GM23338 (cell line): ENCODE measurements around the gene SEMA4A. TPM values are rescaled to one million over a fixed set of nuclear protein-coding genes. Genes with fewer than 3 reads are reported as not detected.
A peak's percentile ranks its signal among the peaks of the same experiment; 100 is the strongest.

Experiments
- ATAC-seq: fragments of 200-7000 bp; cut with Tn5 transposase; 3 replicates; pipeline ENCODE4 v1.9.1; 2020
- DNase-seq: peaks from one replicate; pipeline ENCODE4 v3.0.0-alpha.2; 2015; ENCODE audit warnings: low spot score
- H2AFZ ChIP-seq: fragments of 200-600 bp; sonication (generic); 2 replicates; pipeline ENCODE4 v1.8.0; 2016; ENCODE audit warnings: antibody characterized with exemption, mild to moderate bottlenecking, moderate library complexity
- H3F3A ChIP-seq: fragments of 200-600 bp; sonication (generic); replicated peaks from 2 replicates; pipeline ENCODE4 v1.8.0; 2017; ENCODE audit warnings: antibody characterized with exemption, mixed run types, low read depth
- H3K27ac ChIP-seq: fragments of 200-600 bp; sonication (generic); 2 replicates; pipeline ENCODE4 v1.6.1; 2016; ENCODE audit warnings: low read depth
- H3K27me3 ChIP-seq: fragments of 200-600 bp; sonication (generic); 2 replicates; pipeline ENCODE4 v1.8.0; 2016; ENCODE audit warnings: mild to moderate bottlenecking, mixed run types, moderate library complexity; ENCODE audit not compliant: insufficient read depth
- H3K36me3 ChIP-seq: fragments of 200-600 bp; sonication (generic); 2 replicates; pipeline ENCODE4 v1.8.0; 2016; ENCODE audit warnings: mild to moderate bottlenecking; ENCODE audit not compliant: insufficient read depth
- H3K4me1 ChIP-seq: fragments of 200-600 bp; sonication (generic); 2 replicates; pipeline ENCODE4 v1.8.0; 2016; ENCODE audit warnings: mild to moderate bottlenecking, moderate library complexity; ENCODE audit not compliant: insufficient read depth
- H3K4me2 ChIP-seq: fragments of 200-600 bp; sonication (generic); 2 replicates; pipeline ENCODE4 v1.7.1; 2017; ENCODE audit warnings: mixed run types
- H3K4me3 ChIP-seq: fragments of 200-600 bp; sonication (generic); 2 replicates; pipeline ENCODE4 v1.6.1; 2016; ENCODE audit warnings: mixed run types
- H3K79me2 ChIP-seq: fragments of 200-600 bp; sonication (generic); replicated peaks from 2 replicates; pipeline ENCODE4 v1.8.0; 2017; ENCODE audit warnings: mild to moderate bottlenecking; ENCODE audit not compliant: insufficient read depth
- H3K9me2 ChIP-seq: fragments of 200-600 bp; sonication (generic); 2 replicates; pipeline ENCODE4 v1.8.0; 2017; ENCODE audit not compliant: insufficient read depth
- H4K20me1 ChIP-seq: fragments of 200-600 bp; sonication (generic); replicated peaks from 2 replicates; pipeline ENCODE4 v1.8.0; 2017; ENCODE audit warnings: mild to moderate bottlenecking; ENCODE audit not compliant: insufficient read depth
- H3K27ac Mint-ChIP-seq: 2 replicates; pipeline ENCODE4 v1.8.0; 2020; ENCODE audit warnings: inconsistent platforms, mild to moderate bottlenecking, moderate library complexity, mixed read lengths
- H3K27me3 Mint-ChIP-seq: 3 replicates; pipeline ENCODE4 v1.8.0; 2022; ENCODE audit warnings: low read depth, mild to moderate bottlenecking, moderate library complexity, mixed read lengths, inconsistent platforms; ENCODE audit not compliant: insufficient read depth, poor library complexity
- H3K36me3 Mint-ChIP-seq: 3 replicates; pipeline ENCODE4 v1.8.0; 2021; ENCODE audit warnings: low read depth, mild to moderate bottlenecking, inconsistent platforms, moderate library complexity, mixed read lengths
- H3K4me1 Mint-ChIP-seq: 3 replicates; pipeline ENCODE4 v1.8.0; 2020; ENCODE audit warnings: mild to moderate bottlenecking, inconsistent platforms, mixed read lengths
- H3K4me3 Mint-ChIP-seq: 3 replicates; pipeline ENCODE4 v1.8.0; 2021; ENCODE audit warnings: moderate library complexity, mild to moderate bottlenecking, inconsistent platforms, mixed read lengths
- H3K9me3 Mint-ChIP-seq: 3 replicates; pipeline ENCODE4 v1.8.0; 2020; ENCODE audit warnings: moderate library complexity, mild to moderate bottlenecking, inconsistent platforms, mixed read lengths
- CREB1 ChIP-seq: fragments of 250-450 bp; sonication (Bioruptor Pico); IDR thresholded peaks from 2 replicates; pipeline ENCODE4 v1.5.0; 2020; ENCODE audit warnings: low read depth, mild to moderate bottlenecking, moderate library complexity
- CTCF ChIP-seq, 2 experiments: fragments of 200-600 bp in 1 of 2; sonication (generic) in 1 of 2; conservative IDR thresholded peaks; 2 replicates each; pipeline versions ENCODE4 v1.5.1 to v1.6.1; 2016 to 2017; ENCODE audit warnings: antibody characterized with exemption in 2 of 2, low read depth in 2 of 2, mild to moderate bottlenecking in 2 of 2, moderate library complexity in 1 of 2
- ETS1 ChIP-seq: IDR thresholded peaks from 2 replicates; pipeline ENCODE4 v1.6.1; 2016; ENCODE audit warnings: antibody characterized with exemption
- EZH2phosphoT487 ChIP-seq: fragments of 200-600 bp; sonication (generic); IDR thresholded peaks from one replicate; pipeline ENCODE4 v1.8.1; 2018; ENCODE audit warnings: antibody characterized with exemption; ENCODE audit not compliant: unreplicated experiment
- JUNB ChIP-seq: IDR thresholded peaks from one replicate; pipeline ENCODE4 v1.6.1; 2016; ENCODE audit warnings: antibody characterized with exemption; ENCODE audit not compliant: unreplicated experiment
- NANOG ChIP-seq: IDR thresholded peaks from 2 replicates; pipeline ENCODE4 v1.6.1; 2016; ENCODE audit warnings: antibody characterized with exemption, borderline replicate concordance
- POLR2AphosphoS5 ChIP-seq: IDR thresholded peaks from 2 replicates; pipeline ENCODE4 v1.6.1; 2016; ENCODE audit warnings: antibody characterized with exemption, low read depth
- ZNF114 ChIP-seq: fragments of 250-450 bp; sonication (Bioruptor Pico); IDR thresholded peaks from 2 replicates; pipeline ENCODE4 v1.5.0; 2020; ENCODE audit warnings: mild to moderate bottlenecking, moderate library complexity
- ZNF462 ChIP-seq: fragments of 250-450 bp; sonication (Bioruptor Pico); IDR thresholded peaks from 2 replicates; pipeline ENCODE4 v1.5.0; 2020; ENCODE audit warnings: mild to moderate bottlenecking, moderate library complexity
- polyA plus RNA-seq: library from polyadenylated mRNA; unstranded; fragments of >200 nt; fragmentation: Nextera tagmentation; extraction: Ambion mirVana; gene quantifications from 2 replicates; pipeline ENCODE4 v1.2.1, GENCODE V29; 2016
- total RNA-seq: library from RNA; depleted of rRNA; stranded (reverse); fragments of >200 nt; shearing (Covaris generic); gene quantifications from 2 replicates; pipeline ENCODE4 v1.2.3, GENCODE V29; 2014

Gene SEMA4A
- total and polyA plus RNA-seq, 2 experiments from 2014 or later = 5.5 to 20.2 TPM

GRCh38 chr1:156212130-156212529 is 58.7 kb downstream of the SEMA4A start:
- Histone ChIP-seq H3K36me3 (0 out of 2 replicates have a peak, but pooled peaks cover 5% of the 10 kb centered on the region), H3K4me2 (peak overlapping the region; percentile 98), H3K27me3 (no peaks in the 10 kb centered on the region), H2AFZ (no peak overlapping the region), H3F3A (peaks cover 11% of the 10 kb centered on the region; the same call in 1 of the 2 replicates), H3K79me2 (peaks cover 35% of the 10 kb centered on the region), H3K4me3 (peak overlapping the region; percentile 64), H3K4me1 (peaks cover 36% of the 10 kb centered on the region), H4K20me1 (0 out of 2 replicates have a peak, but pooled peaks cover 3% of the 10 kb centered on the region), H3K9me2 (no peaks in the 10 kb centered on the region), H3K27ac (peak overlapping the region; percentile 96)
- no peak for DNase-seq
- no peak for TF ChIP-seq JUNB
- no peak for TF ChIP-seq ZNF462 (CRISPR knock-in tag)
- no peak for TF ChIP-seq ZNF114 (CRISPR knock-in tag)
- TF ChIP-seq CREB1 (CRISPR knock-in tag) = no peak
- TF ChIP-seq CTCF (conservative IDR thresholded peaks at IDR 0.05; ENCODE audit: low read depth in 2 of 2) = no peak
- no peak for TF ChIP-seq POLR2AphosphoS5
- no peak for TF ChIP-seq NANOG
- no peak for TF ChIP-seq ETS1
- TF ChIP-seq EZH2phosphoT487 = no peak
- Mint-ChIP-seq H3K36me3 (peaks cover 22% of the 10 kb centered on the region), H3K4me3 (peak overlapping the region; percentile 96), H3K27me3 (peaks cover 11% of the 10 kb centered on the region), H3K9me3 (no peaks in the 10 kb centered on the region), H3K27ac (peak overlapping the region; percentile 100), H3K4me1 (peaks cover 33% of the 10 kb centered on the region)
- peak; percentile 1; the same call in 1 of the 3 replicates for ATAC-seq
